Activated T-cell treated with anti-CD3 and anti-CD28 coated beads, Interleukin-2, amount 50 U/mL, for 48 hours (primary cell): Measurements from ENCODE around the gene HSD17B3.
"Not testable (repeated sequence)": the region's sequence is repeated elsewhere in the genome, so short reads cannot be mapped to it uniquely, and the experiment has no call there.

Experiments
- DNase-seq, 2 experiments: peaks; one replicate each; pipeline ENCODE4 v3.0.0-alpha.2; 2020

Gene HSD17B3

GRCh38 chr9:96305171-96305570, 3.2 kb upstream of the HSD17B3 start:
- DNase-seq: no peak

GRCh38 chr9:96304230-96304629, 2.3 kb upstream of the HSD17B3 start:
- no peak for DNase-seq

- no peak for DNase-seq
Measured at GRCh38 chr9:96299823-96300222, 2.2 kb downstream of the HSD17B3 start.

- DNase-seq: no peak
Measured at GRCh38 chr9:96294159-96294545, 7.8 kb downstream of the HSD17B3 start.

GRCh38 chr9:96293498-96294158, 8.3 kb downstream of the HSD17B3 start:
- DNase-seq: no peak

GRCh38 chr9:96289392-96289791, 12.6 kb downstream of the HSD17B3 start:
- DNase-seq: no peak

- no peak for DNase-seq
Measured at GRCh38 chr9:96281641-96282040, 20.3 kb downstream of the HSD17B3 start.

- no peak for DNase-seq
Measured at GRCh38 chr9:96279932-96280331, 22.0 kb downstream of the HSD17B3 start.

- no peak for DNase-seq
Measured at GRCh38 chr9:96274939-96275338, 27.0 kb downstream of the HSD17B3 start.

GRCh38 chr9:96270236-96270744, 31.7 kb downstream of the HSD17B3 start:
- DNase-seq: no peak

- no peak for DNase-seq
Measured at GRCh38 chr9:96258967-96259366, 43.0 kb downstream of the HSD17B3 start.

GRCh38 chr9:96256800-96257199, 45.2 kb downstream of the HSD17B3 start:
- DNase-seq: no peak

- no peak for DNase-seq
Measured at GRCh38 chr9:96255698-96256097, 46.3 kb downstream of the HSD17B3 start.

- no peak for DNase-seq
Measured at GRCh38 chr9:96253059-96253696, 48.8 kb downstream of the HSD17B3 start.

GRCh38 chr9:96251451-96251850, 50.5 kb downstream of the HSD17B3 start:
- no peak for DNase-seq

- no peak for DNase-seq
Measured at GRCh38 chr9:96249746-96250145, 52.2 kb downstream of the HSD17B3 start.

- no peak for DNase-seq
Measured at GRCh38 chr9:96246267-96246671, 55.7 kb downstream of the HSD17B3 start.

- DNase-seq: peak; percentile 36 to 40
Measured at GRCh38 chr9:96245399-96245798, 56.6 kb downstream of the HSD17B3 start.

- DNase-seq: no peak
Measured at GRCh38 chr9:96243778-96244177, 58.2 kb downstream of the HSD17B3 start.

GRCh38 chr9:96242811-96243210, 59.2 kb downstream of the HSD17B3 start:
- no peak for DNase-seq

GRCh38 chr9:96241391-96241809, 60.6 kb downstream of the HSD17B3 start:
- peak; percentile 83 to 84 for DNase-seq

GRCh38 chr9:96236854-96237550, 65.0 kb downstream of the HSD17B3 start:
- no peak for DNase-seq

- not testable (repeated sequence) for DNase-seq
Measured at GRCh38 chr9:96236337-96236736, 65.6 kb downstream of the HSD17B3 start.
